GM18499 (cell line): Measurements from ENCODE around the gene PPP1R14C.

Source experiments
- ATAC-seq: cut with Tn5 transposase; IDR thresholded peaks from one replicate; pipeline ENCODE4 v1.9.1; 2021; ENCODE audit warnings: moderate number of reproducible peaks; ENCODE audit not compliant: insufficient read depth, unreplicated experiment

Gene PPP1R14C, protein sequence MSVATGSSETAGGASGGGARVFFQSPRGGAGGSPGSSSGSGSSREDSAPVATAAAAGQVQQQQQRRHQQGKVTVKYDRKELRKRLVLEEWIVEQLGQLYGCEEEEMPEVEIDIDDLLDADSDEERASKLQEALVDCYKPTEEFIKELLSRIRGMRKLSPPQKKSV

DNA sequence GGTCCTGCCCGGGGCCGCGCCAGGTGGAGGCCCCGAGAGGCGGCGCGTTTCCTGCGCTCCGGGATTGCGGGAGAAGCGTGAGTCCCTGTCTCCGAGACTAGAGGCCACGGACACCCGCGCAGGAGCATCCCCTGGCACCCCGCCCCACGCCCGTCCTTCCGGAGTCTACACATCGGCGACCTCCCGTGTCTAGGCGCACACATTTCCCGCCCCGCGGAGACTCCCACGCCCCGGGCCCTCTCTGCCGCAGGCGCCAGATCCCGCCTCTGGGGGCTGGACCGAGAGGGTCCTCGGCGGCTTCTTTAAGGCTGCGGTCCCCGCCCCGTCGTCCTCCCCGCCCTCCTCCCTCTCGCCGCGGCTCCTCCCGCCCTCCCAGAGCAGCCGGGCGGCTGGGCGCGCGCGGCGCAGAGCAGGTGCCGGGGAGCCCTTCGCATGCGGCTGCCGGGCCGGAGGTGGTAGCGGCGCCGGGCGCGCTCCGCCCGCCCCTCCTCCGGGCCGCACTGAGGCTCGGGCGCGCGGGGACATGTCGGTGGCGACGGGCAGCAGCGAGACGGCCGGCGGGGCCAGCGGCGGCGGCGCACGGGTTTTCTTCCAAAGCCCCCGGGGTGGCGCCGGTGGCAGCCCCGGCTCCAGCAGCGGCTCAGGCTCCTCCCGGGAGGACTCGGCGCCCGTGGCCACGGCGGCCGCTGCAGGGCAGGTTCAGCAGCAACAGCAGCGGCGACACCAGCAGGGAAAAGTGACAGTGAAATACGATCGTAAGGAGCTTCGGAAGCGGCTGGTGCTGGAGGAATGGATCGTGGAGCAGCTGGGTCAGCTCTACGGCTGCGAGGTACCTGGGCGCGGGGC, at the start of gene PPP1R14C:
TSS of gene PPP1R14C (plus strand) at position 375 of the 846 bp plus-strand sequence. CDS start at position 524, 149 bp downstream.
- no peak for ATAC-seq

DNA sequence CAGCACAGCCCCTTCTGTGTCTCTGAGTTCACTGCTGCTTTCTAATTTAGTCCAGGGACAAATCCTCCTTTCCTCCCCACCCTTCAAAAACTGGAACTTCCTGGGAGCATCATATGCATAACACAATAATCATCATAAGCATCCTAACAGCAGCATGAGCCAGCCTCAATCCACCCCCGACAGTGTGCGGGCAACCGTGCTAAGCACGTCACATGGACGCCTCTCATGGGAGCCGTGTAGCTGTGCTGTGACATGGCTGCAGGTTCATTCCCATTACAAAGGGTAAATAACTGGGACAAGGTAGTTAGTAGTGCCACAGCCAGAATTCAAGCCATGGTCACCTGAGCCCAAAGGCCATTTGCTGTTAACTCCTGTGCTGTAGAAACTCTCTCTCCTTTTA, 49.4 kb upstream of the PPP1R14C start:
- ATAC-seq = no peak

DNA sequence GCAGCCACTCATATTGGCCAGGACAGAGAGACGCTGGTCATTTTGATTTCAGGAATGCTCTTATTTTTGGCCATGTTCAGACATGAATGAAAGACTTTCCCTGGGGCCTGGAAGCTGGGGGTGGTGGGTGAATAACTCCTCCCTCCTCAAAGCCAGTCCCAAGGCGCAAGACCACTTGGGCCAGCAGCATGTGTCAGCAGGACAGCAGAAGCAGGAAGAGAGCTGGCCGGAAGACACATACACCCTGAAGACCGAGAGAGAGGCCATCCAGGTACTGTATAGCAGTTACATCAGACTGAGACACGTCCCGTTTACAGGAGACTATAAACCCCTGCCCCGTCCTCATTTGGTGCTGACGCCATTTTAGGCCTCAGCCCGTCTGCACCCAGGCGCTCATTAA, 44.7 kb upstream of the PPP1R14C start:
- ATAC-seq = no peak

GRCh38 chr6:150099546-150099945, 43.3 kb upstream of the PPP1R14C start:
- ATAC-seq = no peak

DNA sequence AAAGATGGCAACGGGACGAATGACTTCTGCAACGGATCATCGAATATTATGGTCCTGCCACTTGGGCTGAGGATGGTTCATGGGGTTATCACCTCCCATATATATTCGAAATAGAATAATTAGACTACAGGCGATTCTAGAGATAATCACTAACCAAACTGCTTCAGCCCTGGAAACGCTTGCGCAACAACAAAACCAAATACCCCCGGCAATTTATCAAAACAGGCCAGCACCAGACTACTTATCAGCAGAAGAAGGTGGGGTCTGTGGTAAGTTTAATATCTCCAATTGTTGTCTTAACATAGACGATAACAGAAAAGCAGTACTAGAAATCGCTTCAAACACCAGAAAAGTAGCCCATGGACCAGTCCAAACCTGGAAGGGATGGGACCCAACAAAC, 42.9 kb upstream of the PPP1R14C start:
- ATAC-seq = no peak

GRCh38 chr6:150100745-150101144, 42.1 kb upstream of the PPP1R14C start:
- no peak for ATAC-seq

- no peak for ATAC-seq
Observed at GRCh38 chr6:150102750-150103270, 40.0 kb upstream of the PPP1R14C start.

GRCh38 chr6:150112233-150112632, 30.6 kb upstream of the PPP1R14C start:
- ATAC-seq = no peak

DNA sequence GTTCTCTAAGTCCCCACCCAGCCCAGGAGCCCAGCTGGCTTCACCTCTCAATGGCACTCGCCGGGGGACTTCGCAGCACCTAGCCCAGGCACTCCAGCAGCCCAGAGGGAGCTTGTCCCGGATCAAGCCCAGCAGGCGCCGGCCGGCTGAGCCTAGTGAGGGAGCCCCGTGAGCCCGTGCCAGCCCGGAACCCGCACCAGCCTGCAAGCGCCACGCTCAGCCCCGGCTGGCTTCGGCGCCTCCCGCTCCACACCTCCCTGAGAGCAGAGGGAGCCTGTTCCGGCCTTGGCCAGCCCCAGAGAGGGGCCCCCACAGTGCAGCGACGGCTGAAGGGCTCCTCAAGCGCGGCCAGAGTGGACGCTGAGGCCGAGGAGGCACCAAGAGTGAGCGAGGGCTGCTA, 27.1 kb upstream of the PPP1R14C start:
- no peak for ATAC-seq

GRCh38 chr6:150116200-150116800, 26.5 kb upstream of the PPP1R14C start:
- ATAC-seq = no peak

DNA sequence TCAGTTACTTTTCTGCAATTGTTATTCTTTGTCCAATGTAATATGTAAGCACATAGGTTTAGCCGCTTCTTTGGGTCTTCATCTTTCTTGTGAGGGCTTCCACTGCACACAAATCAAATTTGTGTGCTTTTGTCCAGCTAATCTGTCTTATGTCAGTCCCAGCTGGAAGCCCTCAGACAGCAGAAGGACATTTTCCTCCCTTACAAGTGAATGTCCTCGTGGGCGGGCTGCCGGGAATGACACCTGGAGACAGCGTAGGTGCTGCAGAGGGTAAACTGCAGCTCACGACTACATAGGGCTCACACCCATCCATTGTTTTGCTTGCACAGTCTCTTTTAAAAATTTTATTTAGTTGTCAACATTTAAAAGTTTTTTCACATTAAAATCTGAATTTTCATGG, 24.6 kb upstream of the PPP1R14C start:
- no peak for ATAC-seq

GRCh38 chr6:150118627-150119026, 24.2 kb upstream of the PPP1R14C start:
- no peak for ATAC-seq

GRCh38 chr6:150119173-150119572, 23.7 kb upstream of the PPP1R14C start:
- ATAC-seq = no peak

- ATAC-seq = no peak
Observed at GRCh38 chr6:150123645-150124044, 19.2 kb upstream of the PPP1R14C start.

GRCh38 chr6:150124235-150124634, 18.6 kb upstream of the PPP1R14C start:
- no peak for ATAC-seq

GRCh38 chr6:150126641-150127291, 16.1 kb upstream of the PPP1R14C start:
- ATAC-seq = no peak

DNA sequence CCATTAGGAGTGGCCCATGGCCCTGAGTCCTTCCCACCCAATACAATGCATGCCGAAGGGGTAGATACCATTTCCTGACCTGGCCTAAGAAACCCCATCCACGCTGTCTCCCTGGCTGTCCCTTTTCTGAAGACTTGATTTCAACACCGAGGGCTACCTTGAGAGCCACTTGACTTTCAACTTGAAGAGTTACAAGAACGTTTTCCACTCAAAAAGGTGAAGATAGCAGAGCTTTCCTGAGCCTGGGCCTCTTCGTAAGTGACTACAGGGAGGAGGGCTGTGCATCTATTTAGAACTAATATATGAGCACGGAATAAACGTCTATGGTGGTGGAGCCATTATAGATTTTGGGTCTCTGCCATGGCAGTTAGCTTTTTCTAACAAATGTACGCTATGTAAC, 14.4 kb upstream of the PPP1R14C start:
- ATAC-seq = no peak

- ATAC-seq = no peak
Observed at GRCh38 chr6:150129616-150130505, 13.0 kb upstream of the PPP1R14C start.

DNA sequence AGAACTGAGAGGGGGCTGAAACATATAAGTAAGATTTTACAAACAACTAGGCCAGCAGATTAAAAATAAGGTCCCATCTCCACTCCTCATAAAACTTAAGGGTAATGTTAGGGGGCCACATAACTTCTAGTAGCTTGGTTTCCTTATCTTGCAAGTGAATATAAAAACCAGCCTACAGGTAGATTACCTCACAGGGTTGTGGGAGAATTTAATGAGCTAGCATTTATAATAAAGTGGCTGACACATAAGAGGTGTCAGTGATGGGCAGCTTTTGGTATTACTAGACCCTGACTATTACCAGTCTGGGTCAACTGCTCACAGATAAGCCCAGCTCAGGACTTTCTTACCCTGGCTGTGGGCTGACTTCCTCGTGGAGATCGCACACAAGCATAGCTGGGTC, 9.2 kb upstream of the PPP1R14C start:
- no peak for ATAC-seq
